Bone marrow (tissue), 2 donors: ENCODE measurements around the gene GBE1.

Experiments used
- DNase-seq, 2 donors: peaks; one replicate each; lab custom pipeline; 2025; lab: John Stamatoyannopoulos, UW

GBE1 gene

GRCh38 chr3:81699536-81700320, 61.7 kb downstream of the GBE1 start:
- no peak for DNase-seq

DNA sequence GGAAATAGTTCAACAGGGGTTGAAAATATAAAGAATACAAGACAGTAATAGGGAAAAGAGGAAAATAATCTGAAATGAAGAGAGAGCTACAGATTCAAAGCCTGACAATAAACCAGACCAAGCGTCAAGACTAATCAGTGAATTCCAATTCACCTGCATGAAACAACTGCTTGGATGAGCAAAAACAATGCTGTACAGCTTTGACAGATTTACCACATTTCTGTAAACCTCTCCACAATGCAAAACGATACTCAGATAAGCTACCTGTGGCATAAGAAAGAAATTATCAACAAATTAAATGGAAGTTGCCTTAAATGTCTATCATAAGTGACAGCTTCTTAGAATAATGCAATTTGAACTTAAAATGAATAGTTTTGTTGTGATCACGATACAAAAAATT, 65.4 kb downstream of the GBE1 start:
- no peak for DNase-seq

DNA sequence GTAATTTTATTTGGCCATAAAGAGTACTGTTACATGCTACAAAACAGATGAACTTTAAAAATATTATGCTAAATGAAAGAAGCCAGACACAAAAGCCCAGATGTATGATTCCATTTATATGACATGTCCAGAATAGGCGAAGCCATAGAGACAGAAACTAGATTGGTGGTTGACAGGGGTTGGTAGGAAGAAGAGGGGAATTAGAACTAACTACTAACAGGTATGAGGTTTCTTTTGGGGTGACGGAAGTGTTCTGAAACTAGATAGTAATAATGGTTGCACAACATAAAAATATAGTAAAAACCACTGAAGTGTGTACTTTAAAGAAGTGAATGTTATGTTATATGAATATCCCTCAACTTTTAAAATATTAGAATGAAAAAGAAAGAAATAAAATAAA, 66.1 kb downstream of the GBE1 start:
- DNase-seq, result no peak

DNA sequence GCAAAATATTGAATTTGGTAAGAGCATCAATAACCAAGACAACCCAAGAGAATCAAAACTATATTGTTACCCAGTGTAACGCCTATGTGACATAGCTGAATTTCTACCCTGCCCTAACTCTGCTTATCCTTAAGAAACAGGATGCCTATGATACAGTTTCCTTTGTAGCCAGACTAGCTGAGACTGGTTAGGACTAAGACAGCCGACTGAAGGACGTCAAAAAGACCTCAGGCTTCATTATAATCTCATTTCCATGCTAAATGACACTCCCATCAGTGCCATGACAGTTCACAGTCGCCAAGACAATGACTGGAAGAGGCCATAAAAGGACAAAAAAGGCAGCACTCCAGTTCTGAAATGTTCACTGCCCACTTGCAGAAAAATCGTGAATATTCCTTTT, 66.8 kb downstream of the GBE1 start:
- DNase-seq, result no peak

DNA sequence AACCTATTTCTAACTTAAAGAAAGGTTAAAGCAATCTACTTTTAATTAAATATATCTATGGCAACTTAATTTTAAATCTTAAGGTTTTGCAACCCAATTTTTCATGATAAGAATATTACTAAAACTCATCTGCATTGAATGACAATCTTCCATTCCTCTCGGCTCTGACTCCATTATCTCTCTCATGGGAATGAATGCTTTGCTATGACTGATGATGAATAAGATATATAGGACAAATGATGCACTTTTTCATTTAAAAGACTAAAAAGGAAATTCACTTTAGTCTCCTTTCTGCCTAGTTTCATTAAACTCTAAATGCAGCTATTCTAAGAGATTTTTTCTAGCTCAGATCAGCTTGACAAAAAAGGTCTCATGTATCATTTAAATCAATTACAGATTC, 68.7 kb downstream of the GBE1 start:
- no peak for DNase-seq

GRCh38 chr3:81689617-81690016, 71.8 kb downstream of the GBE1 start:
- no peak for DNase-seq

DNA sequence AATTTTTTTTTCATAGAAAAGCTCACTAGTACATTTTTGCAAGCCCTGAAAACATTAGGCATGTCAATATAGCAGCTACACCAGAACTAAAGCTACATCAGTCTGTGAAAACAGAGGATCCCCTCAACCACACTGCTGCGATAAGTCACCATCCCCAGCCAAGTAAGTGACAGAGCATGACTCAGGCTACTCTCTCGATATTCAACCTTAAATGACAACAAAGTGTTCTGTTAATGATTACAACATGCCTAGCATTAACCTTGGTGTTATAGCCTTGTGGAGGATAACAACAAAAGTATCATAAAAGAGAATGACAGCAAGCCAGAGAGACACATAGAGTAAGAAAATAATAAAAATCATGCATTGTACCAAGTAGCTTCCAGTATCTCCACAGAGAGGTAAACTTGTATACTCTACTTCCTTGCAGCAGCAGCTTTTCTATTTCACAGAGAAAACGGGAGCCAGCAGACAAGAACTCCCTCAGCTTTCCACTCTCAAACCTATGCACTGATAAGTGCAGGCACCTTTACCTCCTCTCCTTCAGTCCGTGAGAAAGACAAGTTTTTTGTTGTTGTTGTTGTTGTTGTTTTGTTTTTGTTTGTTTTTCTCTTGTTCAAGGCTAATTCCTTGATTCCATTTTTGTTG, 76.6 kb downstream of the GBE1 start:
- no peak for DNase-seq

- DNase-seq, result no peak
Measured at GRCh38 chr3:81676706-81677456, 84.6 kb downstream of the GBE1 start.

DNA sequence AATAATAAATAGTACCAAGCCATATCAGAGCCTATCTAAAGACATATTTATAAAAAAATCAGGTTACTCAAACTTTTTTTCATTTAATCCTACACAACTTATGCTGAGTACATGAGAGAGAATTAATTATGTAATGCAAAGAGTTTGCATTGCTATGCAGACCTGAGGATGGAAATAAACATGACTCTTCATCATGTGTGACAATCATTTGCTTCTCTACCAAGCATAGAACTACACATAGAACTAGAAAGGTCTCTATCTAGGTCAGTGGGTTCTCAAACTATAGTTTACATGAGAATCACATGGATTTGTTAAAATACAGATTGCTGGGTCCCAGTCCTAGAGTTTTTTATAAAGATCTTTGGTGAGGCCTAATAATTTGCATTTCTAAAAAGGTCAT, 86.8 kb downstream of the GBE1 start:
- DNase-seq, result no peak

GRCh38 chr3:81668283-81668682, 93.2 kb downstream of the GBE1 start:
- DNase-seq, result no peak

DNA sequence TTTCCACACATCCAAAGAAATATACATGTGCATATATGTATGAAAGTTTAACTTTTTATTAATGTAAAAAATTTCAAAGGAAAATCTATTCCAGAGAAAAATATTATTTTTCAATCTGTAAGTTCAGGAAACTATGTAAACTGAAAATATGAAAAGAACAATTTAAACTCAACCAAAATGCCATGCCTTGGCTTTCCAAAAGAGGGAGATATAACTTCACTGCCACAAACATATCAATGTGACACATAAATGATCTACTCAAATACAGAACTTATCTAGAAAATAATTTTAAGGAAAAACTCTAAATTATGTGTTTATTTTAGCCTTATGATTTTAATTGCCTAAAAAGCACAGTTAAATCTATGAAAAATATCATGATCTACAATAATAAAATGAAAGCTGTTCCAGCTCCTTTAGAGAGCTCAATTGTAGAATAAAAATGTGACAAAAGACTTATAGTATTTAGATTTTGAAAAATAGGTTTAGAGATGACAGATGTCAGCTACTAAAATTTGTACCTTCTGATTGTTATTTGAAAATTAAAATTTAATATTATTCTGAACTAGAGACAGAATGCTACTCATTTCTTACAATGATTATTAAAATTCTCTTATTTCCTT, 94.8 kb downstream of the GBE1 start:
- no peak for DNase-seq

- DNase-seq, result no peak
Measured at GRCh38 chr3:81663114-81663513, 98.3 kb downstream of the GBE1 start.

DNA sequence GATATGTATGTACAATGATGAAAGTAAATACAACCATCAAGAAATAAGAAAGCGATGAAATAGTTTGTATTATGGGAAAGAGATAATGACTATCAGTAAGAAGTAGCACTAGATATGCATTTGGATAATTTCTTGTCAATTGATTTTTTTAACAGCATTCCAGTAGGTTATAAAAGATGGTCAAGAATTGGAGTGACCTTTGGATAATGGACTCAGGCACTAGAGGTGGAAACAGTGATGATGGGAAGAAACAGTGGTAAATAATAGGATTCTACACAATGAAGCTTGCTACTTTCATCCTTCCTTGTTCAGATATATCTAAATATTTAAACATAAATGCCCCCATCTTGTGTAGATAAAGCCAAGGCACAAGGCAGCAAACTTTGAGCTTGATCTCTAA, 101.4 kb downstream of the GBE1 start:
- no peak for DNase-seq

- DNase-seq, result no peak
Measured at GRCh38 chr3:81658322-81658997, 103.0 kb downstream of the GBE1 start.

- DNase-seq, result no peak
Measured at GRCh38 chr3:81651139-81651538, 110.3 kb downstream of the GBE1 start.

DNA sequence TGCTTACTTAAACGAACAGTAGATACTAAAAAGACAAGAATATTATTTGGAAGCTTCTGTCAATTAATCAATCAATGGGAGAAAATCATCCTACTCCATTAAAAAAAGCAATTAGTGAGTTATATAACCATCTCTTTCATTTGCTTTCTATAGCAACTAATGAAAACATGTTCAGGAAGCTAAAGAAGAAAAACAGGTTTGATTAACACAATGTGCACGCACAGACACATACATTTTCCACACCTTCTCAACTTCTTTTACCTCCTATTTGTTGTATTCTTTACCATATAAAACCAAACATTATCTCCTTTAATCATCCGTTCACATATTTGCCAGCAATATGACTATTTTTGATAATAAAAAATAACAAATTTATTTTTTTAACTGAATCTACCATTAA, 111.3 kb downstream of the GBE1 start:
- no peak for DNase-seq

DNA sequence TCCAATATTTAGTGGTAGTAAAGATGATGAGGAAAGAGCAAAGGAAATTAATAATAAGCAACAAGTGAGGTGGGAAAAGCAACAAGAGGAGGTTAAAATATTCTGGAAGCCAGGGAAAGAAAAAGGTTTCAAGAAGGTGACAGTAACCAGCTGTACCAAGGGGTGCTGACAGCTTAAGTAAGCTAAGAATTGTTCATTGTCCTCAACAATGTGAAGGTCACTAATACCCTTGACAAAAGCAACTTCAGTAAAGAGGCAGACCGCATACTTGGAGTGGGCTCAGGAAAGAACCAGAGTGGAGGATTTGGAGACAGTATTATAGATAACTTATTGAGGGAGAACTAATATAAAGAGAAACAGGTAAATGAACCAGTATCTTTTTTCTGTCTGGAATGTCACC, 116.2 kb downstream of the GBE1 start:
- DNase-seq, result no peak

GRCh38 chr3:81643721-81644120, 117.7 kb downstream of the GBE1 start:
- peak in 1 of 2 donors; percentile 27 for DNase-seq

DNA sequence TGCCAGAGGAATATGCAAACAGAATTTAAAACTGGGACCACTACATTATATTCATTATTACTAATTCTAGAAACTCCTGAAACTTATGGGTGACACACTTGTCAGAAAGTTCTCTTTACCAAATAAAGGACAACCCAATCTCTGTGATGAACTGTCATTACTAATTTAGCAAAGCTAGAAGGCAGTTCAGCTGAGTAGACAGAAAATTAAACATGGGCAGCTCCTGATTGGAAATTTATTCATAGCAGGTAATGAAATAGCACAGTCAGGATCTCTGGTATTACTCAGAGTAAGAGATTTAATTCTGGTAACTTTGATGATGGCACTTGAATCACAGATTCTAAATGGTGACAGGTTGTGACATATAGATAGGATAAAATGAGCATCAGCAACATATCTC, 123.0 kb downstream of the GBE1 start:
- no peak for DNase-seq

DNA sequence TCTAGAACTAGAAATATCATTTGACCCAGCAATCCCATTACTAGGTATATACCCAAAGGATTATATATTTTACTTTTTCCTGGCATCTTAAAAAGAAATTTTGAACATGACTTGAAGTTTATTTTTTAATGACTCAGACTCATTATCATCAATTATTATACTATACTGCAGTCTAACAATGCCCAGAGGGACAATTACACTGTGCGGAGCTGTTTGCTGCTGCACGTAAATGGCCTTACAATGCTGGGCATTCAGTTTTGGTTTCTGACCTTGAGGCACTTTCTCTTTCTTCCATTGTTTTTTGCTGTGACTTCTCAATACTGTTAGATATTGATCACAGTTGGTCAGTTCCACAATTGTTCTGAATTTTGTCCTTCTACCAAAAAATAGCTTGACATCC, 128.8 kb downstream of the GBE1 start:
- no peak for DNase-seq

- DNase-seq, result no peak
Measured at GRCh38 chr3:81624756-81625155, 136.7 kb downstream of the GBE1 start.

GRCh38 chr3:81622395-81622794, 139.1 kb downstream of the GBE1 start:
- DNase-seq, result no peak
